ENCODE data around the gene PP2D1. TPM values are rescaled to one million over a fixed set of nuclear protein-coding genes. Genes with fewer than 3 reads are reported as not detected.

Gene PP2D1
- total and polyA plus RNA-seq, 9 of the 15 experiments (the other 6 are each of a cell fraction or from before 2014, with no cell fraction given) = 0.07 to 0.10 TPM; not detected in 7

GRCh38 chr3:20013396-20013795, 1.3 kb upstream of the PP2D1 start (continued):
- TF ChIP-seq USF2 (CRISPR knock-in tag; IDR thresholded peaks at IDR 0.05) (no peak), ZNF785 (CRISPR knock-in tag; IDR thresholded peaks at IDR 0.05) (no peak), ZNF143 (CRISPR knock-in tag; IDR thresholded peaks at IDR 0.05) (no peak), KHSRP (IDR thresholded peaks at IDR 0.05) (no peak), CXXC5 (CRISPR knock-in tag; IDR thresholded peaks at IDR 0.05) (no peak), MXI1 (IDR thresholded peaks at IDR 0.05; ENCODE audit: low read depth, low read length) (no peak), COPS2 (conservative IDR thresholded peaks at IDR 0.05) (no peak), TEAD4 (IDR thresholded peaks at IDR 0.05; ENCODE audit: low read length) (0 out of 2 replicates have a peak, but pooled peaks have one; percentile 41), TEAD4 (CRISPR knock-in tag; IDR thresholded peaks at IDR 0.05; ENCODE audit: borderline replicate concordance) (no peak), FOSL1 (tag; conservative IDR thresholded peaks at IDR 0.05) (no peak), UBTF (IDR thresholded peaks at IDR 0.05; ENCODE audit: borderline replicate concordance in 1 of 2, low read depth in 2 of 2, low read length in 2 of 2) (no peak), TCF3 (CRISPR knock-in tag; IDR thresholded peaks at IDR 0.05) (peak; percentile 39; the same call in 1 of the 2 replicates), SFPQ (IDR thresholded peaks at IDR 0.05; ENCODE audit: low read depth, low read length) (no peak), CHD4 (IDR thresholded peaks at IDR 0.05; ENCODE audit: insufficient read depth, insufficient replicate concordance, low read depth, low read length, poor library complexity, severe bottlenecking) (no peak), EHMT2 (IDR thresholded peaks at IDR 0.05) (peak; percentile 67; the same call in 1 of the 2 replicates), ZNF75A (CRISPR knock-in tag; IDR thresholded peaks at IDR 0.05) (no peak), SREBF1 (IDR thresholded peaks at IDR 0.05; ENCODE audit: borderline replicate concordance, low read depth, low read length) (no peak), PRDM10 (IDR thresholded peaks at IDR 0.05; ENCODE audit: partially characterized antibody) (peak; percentile 11), SRSF9 (IDR thresholded peaks at IDR 0.05; ENCODE audit: borderline replicate concordance, low read depth, low read length) (no peak), HDAC1 (IDR thresholded peaks at IDR 0.05) (peak in 1 of 2 experiments; percentile 33; a peak in 1 of 4 replicates), CBFA2T2 (conservative IDR thresholded peaks at IDR 0.05) (peak; percentile 66; the same call in 1 of the 2 replicates)

Measured in K562 (cell line).